GM13976 (cell line): ENCODE measurements around the gene DRICH1.

Experiments
- DNase-seq: peaks from one replicate; pipeline ENCODE4 v3.0.0; 2012; ENCODE audit warnings: low spot score
- in situ Hi-C: fragments of 300-500 bp; cut with MboI; formaldehyde crosslinking; loops from one replicate; pipeline ENCODE4 v1.12.0; 2022; ENCODE audit warnings: low sequenced_read_pairs, mixed read lengths, inconsistent platforms; ENCODE audit not compliant: unreplicated experiment
- TF ChIP-seq, protein P1 (sequence below): IDR thresholded peaks from 2 replicates; pipeline ENCODE4 v1.5.1; 2012; ENCODE audit warnings: borderline replicate concordance, mild to moderate bottlenecking; ENCODE audit not compliant: insufficient read depth; ENCODE audit errors: extremely low read depth, missing control alignments, control extremely low read depth

The DRICH1 gene

DNA sequence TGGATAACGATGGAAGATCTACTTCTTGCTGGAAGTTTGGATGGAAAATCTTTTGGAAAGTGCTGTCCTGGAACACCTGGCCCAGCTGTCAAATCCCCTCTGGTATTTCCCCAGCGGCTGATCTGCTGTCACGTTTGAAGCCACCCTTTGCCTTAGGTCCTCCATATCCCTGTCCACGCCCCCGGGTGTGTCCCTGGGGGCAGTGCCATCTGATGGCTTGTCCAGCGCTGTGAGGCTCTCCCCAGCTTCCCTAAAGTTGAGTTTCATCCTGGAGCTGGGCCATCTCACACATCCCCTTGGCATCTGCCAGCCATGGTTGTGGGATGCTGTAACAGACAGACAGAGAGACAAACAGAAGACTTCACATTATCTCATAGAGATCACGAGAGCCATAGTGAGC is 49.0 kb downstream of the DRICH1 start:
- TF ChIP-seq, protein P1, sequence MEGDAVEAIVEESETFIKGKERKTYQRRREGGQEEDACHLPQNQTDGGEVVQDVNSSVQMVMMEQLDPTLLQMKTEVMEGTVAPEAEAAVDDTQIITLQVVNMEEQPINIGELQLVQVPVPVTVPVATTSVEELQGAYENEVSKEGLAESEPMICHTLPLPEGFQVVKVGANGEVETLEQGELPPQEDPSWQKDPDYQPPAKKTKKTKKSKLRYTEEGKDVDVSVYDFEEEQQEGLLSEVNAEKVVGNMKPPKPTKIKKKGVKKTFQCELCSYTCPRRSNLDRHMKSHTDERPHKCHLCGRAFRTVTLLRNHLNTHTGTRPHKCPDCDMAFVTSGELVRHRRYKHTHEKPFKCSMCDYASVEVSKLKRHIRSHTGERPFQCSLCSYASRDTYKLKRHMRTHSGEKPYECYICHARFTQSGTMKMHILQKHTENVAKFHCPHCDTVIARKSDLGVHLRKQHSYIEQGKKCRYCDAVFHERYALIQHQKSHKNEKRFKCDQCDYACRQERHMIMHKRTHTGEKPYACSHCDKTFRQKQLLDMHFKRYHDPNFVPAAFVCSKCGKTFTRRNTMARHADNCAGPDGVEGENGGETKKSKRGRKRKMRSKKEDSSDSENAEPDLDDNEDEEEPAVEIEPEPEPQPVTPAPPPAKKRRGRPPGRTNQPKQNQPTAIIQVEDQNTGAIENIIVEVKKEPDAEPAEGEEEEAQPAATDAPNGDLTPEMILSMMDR = no peak
- in situ Hi-C loops = no loop called here
- DNase-seq = no peak

DNA sequence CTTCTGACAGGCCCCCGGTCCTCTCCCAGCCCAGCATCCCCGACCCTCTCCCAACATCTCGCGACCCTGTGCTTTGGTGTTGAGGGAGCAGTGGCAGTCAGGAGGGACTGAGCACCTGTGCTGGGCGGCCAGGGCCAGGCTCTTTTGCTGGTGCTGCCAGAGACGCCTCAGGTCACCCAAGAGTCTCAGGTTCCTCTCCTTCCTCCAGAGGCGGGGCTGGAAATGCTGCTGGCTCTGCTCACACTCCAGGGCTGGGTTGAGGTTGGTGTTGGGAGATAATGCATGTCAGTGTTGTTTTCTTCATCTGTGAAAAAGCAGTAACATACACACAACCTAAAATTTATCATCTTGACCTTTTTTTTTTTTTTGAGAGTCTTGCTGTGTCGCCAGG is 50.9 kb downstream of the DRICH1 start:
- in situ Hi-C loops = no loop called here
- no peak for DNase-seq
- TF ChIP-seq, protein P1 = no peak

DNA sequence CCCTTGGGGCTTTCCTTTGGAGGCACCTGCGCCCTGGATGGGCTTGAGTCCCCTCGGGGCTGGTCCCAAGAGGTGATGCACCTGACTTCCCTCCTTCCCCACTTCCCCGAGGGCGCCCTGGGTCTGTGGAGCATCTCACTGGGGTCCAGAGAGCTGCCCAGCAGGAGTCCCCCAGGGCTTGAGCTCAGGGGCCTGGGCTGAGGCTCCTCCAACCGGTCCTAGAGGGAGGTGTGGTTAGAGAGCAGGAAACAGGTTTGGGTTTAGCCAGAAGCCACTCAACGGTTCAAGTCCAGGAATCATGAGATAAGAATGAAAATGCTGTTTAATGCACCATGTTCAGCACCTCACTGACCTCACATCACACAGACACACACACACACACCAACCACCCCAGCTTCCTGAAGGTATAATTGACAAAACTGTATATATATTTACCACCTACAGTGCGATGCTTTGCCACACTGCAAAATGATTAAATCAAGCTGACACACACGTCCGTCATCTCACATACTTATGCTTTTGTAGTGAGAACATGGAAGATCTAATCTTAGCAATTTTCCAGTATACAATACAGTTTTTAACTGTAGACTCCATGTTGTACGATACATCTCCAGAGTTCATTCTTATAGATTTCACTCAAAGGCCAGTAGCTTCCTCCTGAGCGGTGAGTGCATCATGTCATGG is 51.4 kb downstream of the DRICH1 start:
- TF ChIP-seq, protein P1 = no peak
- DNase-seq = no peak
- in situ Hi-C loops = no loop called here

DNA sequence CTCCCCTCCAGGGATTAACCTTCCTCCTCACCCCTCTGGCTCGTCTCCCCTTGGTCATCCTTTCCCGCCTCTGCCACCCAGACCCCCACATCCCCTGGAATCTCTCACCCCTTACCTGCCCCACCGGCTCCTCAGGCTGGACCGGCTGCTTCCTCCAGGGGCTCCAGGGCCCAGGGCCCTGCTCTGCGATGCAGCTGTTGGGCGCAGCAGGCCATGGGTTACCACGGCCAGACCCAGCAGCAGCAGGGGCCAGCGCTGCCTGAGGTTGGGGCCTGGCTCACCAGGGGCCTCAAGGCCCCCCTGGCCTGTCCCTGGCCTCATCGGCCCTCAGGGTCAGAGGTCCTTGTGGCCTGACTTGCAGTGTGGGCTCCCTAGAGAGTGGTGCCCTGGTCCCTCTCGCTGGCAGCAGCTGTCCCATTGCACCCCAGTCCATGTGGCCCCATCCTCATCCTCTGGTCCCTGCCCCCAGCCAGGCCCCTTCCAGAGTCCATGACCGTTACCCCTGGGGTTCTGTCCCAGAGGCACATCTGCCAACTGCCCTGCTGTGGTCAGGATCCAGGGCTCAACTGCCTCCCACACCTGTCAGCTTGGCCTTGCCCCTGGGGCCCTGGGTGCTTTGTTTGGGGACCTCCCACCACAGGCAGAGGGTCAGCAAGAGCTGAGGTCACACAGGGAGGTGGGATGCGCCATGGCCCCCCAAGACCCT is 52.1 kb downstream of the DRICH1 start, which contains the start of gene IGLL1:
Gene IGLL1 (minus strand): TSS at position 421 of the 706 bp plus-strand sequence. CDS start 100 bp downstream, at position 321.
- in situ Hi-C loops = no loop called here
- TF ChIP-seq, protein P1 = no peak
- no peak for DNase-seq

DNA sequence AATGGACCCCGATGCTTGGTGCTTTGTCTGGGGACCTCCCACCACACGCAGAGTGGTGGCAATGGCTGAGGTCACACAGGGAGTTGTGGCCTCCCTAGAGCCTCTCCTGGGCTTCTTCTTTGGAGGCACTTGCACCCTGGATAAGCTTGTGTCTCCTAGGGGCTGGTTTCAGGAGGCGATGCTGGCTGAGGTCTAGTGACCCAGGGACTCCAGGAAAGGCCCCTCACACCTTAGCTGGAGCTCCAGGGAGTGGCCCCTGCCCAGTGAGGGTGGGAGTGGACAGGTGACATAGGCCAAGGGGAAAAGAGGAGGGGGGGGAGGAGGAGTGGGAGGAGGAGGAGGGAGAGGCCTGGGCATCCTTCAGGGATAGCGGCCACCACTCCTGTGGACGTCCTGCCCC is 52.8 kb downstream of the DRICH1 start:
- no peak for DNase-seq
- in situ Hi-C loops = no loop called here
- TF ChIP-seq, protein P1 = no peak

- DNase-seq = no peak
- TF ChIP-seq, protein P1 = no peak
- in situ Hi-C loops = no loop called here
Measured at GRCh38 chr22:23578306-23578705, 53.8 kb downstream of the DRICH1 start.
